Inflammatory macrophage (primary cell): ENCODE results near the gene GPRIN3.
"Not testable (repeated sequence)": the region's sequence is repeated elsewhere in the genome, so short reads cannot be mapped to it uniquely, and the experiment has no call there.

Source experiments
- DNase-seq, 2 donors: peaks; one replicate each; pipeline ENCODE4 v3.0.0-alpha.2; 2020 to 2022

Gene GPRIN3

DNA sequence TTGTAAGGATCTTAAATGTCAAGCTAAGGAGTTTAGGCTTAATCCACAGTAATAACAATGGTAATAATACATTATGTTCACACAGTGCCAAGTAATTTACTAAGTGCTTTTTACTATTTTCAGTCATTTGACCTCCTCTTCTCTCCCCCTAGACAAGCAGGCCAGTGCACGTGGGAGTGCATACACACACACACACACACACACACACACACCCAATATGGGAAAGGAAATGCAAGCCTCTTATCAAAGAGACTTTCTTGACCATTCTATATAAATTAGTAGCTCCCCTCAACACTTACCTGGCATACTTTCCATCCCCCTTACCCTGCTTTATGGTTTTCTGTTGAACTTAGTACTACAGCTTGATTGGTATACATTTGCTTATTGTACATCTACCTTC lies 3.8 kb upstream of the GPRIN3 start:
- no peak for DNase-seq

DNA sequence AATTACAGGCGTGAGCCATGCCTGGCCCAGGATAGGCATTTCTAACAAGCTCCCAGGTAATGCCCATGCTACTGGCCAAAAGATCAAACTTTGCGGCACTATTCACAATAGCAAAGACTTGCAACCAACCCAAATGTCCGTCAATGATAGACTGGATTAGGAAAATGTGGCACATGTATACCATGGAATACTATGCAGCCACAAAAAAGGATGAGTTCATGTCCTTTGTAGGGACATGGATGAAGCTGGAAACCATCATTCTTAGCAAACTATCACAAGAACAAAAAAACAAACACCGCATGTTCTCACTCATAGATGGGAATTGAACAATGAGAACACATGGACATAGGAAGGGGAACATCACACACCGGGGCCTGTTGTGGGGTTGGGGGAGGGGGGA lies 1.6 kb upstream of the GPRIN3 start:
- DNase-seq = not testable (repeated sequence)

DNA sequence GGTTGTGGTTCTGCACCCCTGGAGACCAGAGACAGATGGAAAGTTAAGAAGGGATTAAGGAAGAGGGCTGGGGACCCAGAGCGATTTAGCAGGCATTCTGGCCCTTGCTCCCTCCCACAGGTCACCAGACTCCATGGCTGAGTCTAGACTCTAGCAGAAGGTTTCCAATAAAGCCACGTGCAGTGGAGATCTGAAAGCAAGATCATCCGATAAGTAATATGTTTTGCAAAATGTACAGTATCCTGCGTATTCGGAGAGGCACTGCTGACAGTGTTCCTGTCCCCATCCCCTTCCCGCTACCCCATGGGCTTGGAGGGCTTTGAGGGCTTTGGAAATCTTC lies 531 bp upstream of the GPRIN3 start:
- DNase-seq = peak; percentile 63 to 82

DNA sequence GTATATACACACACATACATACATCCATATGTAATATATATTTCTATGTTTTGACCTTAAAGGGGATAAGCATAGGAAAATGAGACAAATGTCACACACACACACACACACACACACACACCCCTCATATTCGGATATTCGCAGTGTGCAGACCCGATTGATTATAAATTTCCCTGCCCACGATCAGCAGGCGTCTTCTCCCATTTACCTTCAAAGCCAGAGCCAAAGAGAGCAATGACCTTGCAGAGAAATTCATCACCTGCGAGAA lies 488 bp downstream of the GPRIN3 start:
- DNase-seq = no peak

DNA sequence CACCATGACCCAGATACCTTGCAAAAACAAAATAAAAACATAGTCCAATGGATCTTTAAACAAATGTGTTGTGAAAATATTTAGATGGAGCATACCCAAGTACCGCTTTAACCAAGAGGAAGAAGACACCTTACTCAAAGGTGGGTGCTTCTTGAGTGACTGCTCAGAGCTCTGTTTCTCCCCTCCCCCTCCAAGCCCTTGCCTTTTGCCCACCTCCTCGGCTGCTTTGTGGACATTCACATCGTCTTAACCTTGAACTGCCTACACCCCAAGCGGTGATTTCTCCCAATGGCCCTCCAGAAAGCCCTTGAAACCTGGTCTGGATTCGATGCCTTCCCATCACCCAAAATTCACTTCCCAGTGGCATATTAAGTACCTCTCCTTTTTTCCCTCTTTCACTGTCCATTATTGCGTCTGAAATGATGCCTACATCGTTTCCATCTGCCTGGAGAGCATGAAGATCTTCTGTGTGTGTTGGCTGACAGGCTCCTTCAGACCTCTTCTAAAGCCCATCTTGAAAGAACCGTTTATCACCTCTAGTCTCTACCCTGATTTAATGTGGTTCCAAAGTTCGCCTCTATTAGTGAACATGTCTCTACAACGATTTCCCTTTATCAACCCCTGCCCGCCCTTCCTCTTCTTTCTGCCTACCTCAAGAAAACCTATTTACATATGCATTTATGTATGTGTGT lies 968 bp downstream of the GPRIN3 start:
- DNase-seq = peak; percentile 28 to 54

DNA sequence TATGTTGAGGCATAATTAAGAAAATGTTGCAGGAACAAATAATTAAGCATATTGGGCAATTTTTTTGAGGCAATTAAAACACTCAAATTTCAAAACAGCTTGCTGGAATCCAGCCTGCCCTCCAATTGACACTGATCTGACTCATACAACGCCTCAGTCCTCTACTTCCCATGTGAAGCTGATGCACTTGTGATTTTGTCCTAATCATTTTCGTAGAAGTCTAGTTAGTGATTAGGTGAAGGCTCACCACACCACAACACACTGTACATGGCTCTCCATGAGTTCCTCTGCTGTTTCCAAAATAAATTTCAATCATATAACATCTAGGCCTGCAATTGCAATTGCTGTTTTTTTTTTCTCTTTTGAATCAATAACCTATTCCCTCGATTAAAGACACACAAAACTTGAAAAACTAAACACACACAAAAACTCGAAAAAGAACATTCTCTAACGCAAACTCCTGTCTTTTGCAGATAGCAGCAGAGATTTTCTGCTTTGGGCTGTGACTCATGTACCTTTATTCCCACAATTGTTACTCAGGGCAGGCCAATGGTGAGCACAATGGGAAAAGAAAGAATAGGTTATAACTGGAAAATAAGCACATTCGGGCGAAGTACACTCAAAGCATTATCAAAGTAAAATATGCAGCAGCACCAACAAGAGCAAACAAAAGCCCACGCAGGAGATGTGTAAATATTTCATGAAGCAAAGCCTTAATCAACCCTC lies 1.7 kb downstream of the GPRIN3 start:
- DNase-seq = peak; percentile 88 to 90

DNA sequence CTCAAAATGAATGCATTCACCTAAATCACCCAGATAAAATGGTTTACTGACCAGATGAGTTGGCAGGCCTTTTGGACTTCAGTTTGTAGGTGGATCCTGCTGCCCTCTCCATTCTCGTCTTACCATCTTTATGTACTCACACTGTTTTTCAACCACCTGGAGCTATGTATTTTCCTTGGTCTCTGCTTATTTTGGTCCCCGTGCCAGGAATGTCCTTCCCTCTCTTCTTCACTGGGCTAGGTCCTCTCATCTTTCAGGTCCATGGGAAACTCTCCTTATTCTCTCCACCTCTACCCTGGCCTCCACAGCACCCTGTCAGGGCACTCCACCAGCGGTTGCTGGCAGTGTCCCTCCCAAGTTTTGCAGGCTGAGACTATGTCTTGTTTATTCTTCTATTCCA lies 2.6 kb downstream of the GPRIN3 start:
- DNase-seq = no peak

DNA sequence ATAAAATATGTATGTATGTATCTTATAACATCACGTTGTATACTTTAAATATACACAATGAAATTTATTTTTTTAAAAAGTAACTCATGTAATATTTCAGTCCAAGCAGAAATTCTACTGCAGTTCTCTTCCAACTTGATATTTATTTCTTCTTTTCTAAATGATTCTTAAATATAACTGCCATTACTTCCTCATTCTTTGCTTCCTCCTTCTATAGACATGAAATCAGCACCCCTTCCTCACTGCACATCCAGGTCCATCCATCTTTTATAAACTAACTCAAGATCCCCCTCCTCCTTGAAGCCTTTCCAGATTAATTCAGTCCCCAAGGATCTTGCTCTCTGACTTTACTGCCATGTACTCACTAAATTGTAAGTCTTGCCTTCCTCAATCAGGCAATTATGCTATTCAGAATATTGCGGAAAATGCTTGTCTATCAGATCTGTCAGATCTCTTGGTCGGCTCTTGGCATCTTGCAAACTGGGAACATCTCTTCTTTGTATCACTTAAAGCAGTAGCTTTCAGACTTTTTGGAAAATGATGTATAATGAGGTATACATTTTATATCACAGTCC lies 3.7 kb downstream of the GPRIN3 start:
- DNase-seq = peak; percentile 22 to 63

DNA sequence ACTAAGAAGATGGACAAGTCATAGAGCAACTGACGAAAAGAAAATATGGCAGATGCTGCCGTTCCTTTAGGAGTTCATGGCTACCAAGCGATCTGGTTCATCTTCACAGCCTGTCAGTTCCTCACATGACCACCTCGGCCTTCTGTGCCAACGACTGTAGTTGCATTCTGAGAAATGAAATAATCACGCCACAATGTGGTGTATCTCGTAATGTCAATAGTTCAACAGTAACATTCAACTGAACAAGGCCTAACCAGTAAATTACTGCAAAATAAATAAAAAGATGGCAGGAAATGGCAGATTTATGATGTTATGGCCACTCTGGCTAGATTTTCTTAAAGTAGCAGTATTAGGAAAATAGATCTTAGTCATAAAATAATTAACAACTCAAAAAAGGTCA lies 4.4 kb downstream of the GPRIN3 start:
- peak; percentile 83 to 91 for DNase-seq

DNA sequence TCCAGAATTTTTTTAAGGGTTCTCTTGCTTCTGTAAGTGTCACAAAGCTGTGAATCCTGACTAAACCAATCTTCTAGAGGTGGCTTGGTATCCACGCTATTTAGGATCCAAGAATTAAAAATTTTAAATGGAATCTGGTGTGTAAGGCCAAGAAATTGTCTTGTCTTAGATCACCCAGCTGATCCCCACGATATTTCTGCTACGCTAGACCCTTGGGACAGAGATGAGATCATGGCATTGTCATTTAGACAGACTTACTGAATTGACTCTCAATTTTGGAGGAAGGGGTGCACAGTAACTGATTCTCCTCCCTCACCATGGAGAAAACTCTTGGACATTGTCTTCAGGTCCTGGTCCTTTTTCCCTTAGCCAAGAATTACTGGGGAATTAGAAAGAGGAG lies 5.7 kb downstream of the GPRIN3 start:
- no peak for DNase-seq

DNA sequence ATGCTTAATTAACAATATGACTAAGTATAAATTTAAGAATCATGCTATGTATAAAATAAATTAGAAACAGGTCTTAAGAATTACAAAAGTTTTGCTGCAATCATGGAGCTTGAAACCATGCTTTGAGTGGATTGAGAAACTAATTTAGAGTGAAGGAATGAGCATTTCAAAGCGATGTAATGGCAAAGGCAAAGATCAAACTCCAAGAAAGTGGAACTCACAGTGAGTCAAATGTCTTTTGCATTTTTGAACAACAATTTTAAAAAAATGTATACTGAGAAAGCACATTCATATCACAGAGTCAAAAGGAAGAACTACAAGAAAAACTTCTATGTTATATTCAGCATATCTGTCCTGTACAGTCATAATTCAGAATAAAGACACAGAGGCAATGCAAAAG lies 6.6 kb downstream of the GPRIN3 start:
- DNase-seq = peak; percentile 33 to 56

DNA sequence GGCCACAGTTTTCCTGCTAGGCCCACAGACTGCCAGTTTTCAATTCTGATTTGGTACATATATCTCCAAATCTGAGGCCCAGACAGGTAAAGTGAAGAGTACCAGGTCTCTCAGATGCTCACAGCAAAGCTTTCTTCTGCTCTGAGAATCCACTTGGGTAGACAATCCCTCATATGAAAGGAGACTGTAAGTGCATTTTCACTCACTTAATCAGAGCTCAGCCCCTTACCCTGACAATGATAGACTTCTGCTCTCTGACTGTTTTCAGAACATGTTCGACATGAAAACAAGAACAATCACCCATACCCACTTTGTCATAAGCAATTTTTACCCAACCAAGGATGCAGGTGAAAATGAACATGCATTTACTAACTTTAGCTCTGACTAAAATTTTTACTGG lies 7.1 kb downstream of the GPRIN3 start:
- DNase-seq = no peak

DNA sequence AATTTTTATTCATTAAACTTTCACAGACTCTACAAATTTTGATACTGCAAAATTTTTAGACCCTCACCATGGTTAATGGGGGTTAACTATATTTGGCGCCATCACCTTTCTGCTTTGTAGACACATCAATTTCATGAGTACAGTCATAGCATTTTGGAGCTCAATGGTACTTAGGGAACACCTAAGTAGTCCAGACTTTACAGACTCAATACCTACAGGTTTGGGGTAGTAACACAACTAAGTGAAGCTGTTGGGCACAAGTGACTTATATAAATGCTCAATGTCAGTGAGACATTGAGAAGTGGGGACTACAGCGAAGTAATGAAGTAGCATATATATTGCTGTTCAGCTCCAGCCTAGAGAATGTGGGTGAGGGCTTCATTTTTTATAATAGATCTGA lies 7.5 kb downstream of the GPRIN3 start:
- DNase-seq = no peak

DNA sequence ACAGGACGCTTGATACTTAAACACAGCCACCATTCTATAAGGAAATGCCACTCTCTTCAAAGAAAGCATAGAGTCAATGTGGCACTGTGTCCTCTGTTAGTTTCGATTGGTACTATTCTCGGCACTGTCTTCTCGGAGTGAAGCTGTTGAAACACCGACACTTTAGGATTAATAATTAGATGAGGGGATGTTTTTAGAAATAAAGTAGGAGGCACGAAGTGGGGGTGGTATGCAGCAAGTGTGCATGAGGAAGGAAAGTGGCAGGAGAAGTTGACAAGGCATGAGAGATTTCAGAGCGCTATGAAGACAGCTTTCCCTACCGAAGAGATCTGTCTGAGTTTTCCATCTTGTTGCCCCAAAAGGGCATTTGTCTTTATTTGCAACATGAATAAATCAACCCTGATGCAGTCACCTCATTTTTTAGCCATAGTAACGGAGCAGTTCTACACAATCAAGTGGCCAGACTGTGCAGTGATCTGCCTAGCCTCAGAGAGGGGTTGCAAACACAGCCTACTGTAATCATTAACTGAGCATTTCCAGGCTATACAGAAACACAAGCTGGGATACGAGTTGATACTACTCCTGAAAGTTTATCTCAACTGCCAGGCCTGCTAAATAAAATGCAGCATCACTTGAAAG lies 8.3 kb downstream of the GPRIN3 start:
- peak in 1 of 2 donors; percentile 31 for DNase-seq

DNA sequence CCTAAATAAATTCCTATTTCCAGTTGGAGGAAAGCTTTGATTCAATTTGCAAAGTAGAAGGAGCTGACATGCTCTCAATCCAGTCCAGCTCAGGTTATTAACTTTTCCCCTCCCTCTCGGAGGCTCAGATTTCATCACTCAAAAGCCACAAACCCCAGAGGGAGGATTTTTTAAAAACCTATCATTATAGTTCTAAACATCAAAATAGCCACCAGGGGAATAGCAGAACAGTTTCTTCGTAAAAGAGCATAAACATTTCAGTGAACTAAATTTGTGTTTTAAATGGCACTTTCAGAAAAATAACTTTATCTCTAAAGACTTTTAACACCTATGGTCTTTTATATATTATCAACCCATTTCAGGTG lies 8.8 kb downstream of the GPRIN3 start:
- DNase-seq = peak in 1 of 2 donors; percentile 38

DNA sequence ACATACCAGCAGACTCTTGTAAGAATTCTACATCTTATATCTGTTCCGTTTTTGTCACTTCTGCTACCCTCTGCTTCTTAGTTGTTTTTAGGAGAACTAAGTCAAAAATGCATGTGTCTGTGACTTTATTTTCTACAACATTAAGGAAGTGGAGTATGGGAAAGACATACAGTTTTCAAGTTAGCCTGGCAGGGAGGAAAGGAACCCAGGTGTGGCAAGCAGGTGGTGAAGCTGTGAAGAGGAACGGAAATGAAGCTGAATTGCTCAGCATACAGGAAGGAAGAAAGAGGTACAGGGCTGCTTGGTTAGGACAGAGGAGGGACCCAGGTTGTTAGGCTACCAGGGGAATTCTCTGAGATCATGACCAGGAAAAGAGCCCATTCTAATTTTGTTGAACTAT lies 9.4 kb downstream of the GPRIN3 start:
- DNase-seq = peak in 1 of 2 donors; percentile 57

DNA sequence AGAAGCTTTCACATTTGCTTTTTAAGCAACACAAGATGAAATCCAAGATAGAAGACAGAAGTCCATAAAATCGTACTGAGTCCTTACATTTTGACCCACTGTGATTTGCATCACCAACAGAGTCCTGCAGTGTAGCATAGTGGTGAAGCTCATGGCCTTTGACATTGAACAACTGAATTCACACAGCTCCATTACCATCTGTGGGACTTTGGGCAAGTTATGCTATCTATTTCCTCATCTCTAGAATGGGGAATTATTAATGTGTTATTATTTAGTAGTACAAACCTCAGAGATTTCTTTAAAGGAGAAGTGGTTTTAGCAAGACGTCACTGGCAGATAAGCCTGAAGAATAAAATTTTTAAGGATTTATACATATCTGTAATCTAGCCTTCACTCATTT lies 10.7 kb downstream of the GPRIN3 start:
- DNase-seq = peak; percentile 48 to 82

DNA sequence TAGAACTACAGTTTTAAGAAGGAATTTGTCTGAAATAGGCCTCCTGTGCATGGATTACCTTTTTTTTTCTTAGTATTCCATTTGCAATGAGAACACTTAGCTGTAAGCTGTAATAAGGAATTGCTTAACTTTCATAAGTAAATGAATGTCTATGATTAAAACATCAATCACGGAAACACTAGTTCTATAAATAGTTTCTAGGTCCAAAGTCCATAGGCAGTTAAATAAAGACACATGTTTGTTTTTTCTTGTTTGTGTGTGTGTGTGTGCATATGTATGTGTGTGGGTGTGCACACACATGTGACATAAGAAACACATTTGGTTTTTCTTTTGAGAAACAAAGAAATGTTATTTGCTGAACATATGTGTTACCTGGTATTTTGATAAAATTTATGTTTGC lies 11.2 kb downstream of the GPRIN3 start:
- DNase-seq = no peak

DNA sequence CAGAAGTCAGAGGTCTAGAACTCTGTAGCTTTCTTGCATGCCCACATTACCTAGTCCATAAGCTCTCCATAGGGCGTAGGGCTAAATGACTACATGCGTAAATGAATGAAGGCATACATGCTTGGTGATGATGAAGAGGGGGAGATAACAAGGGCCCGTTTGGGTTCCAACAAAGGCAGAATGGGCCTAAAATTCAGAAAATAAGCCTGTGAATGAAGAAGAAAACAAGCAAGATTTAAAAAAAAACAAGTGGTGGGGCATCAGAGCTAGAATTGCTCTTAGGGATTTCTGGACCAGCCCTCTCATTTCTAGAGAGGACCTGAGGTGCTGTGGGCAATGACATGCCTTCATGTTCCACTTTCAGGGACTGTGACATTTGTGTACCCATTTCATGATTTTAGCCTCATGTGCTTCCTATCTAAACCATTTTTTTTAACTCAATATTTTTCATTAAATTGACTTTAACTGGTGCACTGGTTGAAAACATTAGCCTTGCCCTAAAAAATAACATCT lies 12.1 kb downstream of the GPRIN3 start:
- DNase-seq = no peak

DNA sequence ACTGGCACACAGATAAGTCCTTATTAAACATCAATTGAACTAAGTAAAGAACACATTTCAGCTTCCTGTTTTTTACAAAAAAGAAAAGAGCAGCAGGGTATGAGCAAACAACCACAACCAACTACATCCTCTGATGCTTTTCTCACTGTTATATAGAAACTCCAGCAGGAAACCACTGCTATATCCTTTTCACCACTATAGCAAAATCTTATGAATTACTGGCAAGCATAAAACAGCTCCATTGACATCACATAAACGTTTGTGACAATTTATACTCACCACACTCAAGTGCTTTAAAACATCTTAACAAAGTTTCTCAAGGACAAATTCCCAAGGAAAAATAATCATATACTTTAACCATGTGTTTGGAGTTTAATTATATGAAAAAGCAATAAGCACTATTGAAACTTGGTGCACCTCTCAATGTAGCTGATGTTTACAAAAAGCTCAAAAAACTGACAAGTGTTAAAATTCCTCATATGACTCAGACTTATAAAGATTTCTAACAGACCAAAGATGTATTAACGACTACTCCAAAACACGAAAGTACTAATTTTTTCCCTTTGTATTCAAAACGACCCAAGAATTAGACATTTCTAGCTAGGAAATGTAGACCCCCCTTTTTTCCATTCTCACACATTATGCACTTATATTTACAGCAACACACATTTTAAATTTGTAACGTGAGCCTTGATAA lies 12.9 kb downstream of the GPRIN3 start:
- DNase-seq = peak; percentile 45 to 70

DNA sequence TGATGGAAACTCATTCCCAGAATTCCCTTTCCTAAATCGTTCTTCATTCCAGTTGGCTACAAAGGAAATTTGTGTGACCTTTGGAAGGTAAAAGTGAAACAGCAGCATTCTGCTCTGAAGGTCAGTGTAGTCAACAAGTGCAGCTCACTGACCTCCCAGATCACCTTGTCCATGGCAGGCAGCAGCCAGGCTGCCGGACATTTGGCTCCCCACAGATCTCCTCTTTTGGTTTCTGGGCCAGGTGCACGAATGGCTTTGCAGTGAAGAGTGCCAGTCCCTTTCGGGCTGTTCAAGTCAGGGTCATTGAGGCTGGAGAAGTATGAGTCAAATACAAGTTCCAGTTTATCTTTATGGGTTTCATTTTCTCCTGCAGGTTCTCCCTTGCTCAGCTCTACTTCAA lies 14.3 kb downstream of the GPRIN3 start:
- DNase-seq = no peak

DNA sequence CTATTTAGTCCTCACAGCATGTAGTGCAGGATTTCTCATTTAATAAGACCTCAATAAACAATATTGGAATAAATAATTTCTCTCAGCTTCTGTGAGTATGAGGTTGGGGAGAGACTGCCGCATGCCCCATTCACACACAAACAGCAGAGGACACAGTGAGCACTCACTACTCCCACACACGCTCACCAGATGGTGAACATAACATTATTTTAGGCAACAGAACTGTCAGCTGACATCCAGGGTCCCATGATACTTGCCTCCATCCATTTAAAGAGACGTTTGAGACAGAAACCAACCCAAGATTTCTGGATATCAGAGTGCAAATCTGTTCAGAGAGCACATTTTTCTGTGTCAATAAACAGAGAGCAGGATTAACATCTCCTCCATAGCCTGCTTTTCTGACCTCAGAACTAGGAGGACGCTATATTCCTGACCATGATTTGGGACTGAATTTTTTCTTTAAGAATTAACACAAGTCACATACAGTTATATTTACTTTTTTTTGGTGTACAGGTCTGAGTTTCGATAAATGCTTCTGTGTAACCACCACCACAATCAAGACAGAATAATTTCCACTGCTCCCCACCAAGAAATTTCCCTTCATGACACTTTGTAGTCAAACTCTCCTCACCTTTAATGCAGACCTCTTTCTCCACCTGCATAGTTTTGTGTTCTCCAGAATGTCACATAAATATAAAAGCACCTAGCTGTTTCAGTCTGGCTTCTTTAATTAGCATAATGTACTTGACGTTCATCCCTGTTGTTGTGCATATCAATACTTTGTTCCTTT lies 16.7 kb downstream of the GPRIN3 start:
- DNase-seq = peak in 1 of 2 donors; percentile 76
